ENCODE results near the gene MLC1. TPM values are rescaled to one million over a fixed set of nuclear protein-coding genes. Genes with fewer than 3 reads are reported as not detected.

MLC1 gene
- total and polyA plus RNA-seq, 7 donors = under 0.01 TPM; not detected in 6

DNA sequence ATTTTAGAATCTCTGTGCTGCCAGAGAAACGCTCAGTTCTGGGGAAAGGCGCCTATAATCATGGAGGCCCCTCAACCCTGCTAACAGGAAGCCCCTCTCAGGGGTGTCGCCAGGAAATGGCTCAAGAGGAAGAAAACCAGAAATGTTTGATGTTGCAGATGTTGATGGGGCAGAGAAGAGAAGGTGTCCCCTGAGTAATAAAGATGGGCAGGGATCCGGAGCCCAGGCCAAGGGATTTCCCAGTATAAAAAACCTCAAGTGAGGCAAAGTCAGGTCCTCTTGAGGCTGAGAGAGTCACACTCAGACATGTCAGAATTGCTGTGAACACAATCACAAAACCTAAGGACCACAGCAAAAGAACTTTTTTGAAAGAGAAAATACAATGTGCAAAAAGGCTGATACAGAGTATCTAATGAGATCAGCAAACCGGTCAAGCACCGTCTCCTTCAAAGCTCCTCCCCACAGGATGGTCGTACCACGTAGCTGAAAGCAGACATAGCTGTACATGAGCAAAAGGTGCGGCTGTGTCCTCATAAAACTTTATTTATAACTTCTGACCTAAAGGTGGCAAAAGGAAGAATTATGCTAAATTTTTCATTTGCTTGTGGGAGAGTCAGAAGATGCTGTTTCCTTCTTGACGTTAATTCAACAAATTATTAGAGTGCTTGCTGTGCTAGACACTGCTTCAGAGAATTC lies 16.8 kb upstream of the MLC1 start:
- no peak overlapping the region for H3K27ac ChIP-seq
- DNase-seq = no peak
- 54 to 56% (median 55%) methylated on average over 10 of the region's 10 CpGs for WGBS, 3 donors
- intact Hi-C loops (cut with DNase I) = no loop called here
- no peaks in the 10 kb centered on the region for H3K36me3 ChIP-seq (ENCODE audit: insufficient read depth in 1 of 2, low read depth in 1 of 2)
- H3K9me3 ChIP-seq = no peaks in the 10 kb centered on the region
- H3K27me3 ChIP-seq (ENCODE audit: insufficient read depth in 3 of 3, low read length in 2 of 3) = peaks cover 0 to 6% (median 0%) of the 10 kb centered on the region in 3 donors
- no peak overlapping the region for H3K4me3 ChIP-seq
- no peaks in the 10 kb centered on the region for H3K4me1 ChIP-seq
- no peak for ATAC-seq
- TF ChIP-seq, protein P1, sequence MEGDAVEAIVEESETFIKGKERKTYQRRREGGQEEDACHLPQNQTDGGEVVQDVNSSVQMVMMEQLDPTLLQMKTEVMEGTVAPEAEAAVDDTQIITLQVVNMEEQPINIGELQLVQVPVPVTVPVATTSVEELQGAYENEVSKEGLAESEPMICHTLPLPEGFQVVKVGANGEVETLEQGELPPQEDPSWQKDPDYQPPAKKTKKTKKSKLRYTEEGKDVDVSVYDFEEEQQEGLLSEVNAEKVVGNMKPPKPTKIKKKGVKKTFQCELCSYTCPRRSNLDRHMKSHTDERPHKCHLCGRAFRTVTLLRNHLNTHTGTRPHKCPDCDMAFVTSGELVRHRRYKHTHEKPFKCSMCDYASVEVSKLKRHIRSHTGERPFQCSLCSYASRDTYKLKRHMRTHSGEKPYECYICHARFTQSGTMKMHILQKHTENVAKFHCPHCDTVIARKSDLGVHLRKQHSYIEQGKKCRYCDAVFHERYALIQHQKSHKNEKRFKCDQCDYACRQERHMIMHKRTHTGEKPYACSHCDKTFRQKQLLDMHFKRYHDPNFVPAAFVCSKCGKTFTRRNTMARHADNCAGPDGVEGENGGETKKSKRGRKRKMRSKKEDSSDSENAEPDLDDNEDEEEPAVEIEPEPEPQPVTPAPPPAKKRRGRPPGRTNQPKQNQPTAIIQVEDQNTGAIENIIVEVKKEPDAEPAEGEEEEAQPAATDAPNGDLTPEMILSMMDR (IDR thresholded peaks at IDR 0.05) = no peak

DNA sequence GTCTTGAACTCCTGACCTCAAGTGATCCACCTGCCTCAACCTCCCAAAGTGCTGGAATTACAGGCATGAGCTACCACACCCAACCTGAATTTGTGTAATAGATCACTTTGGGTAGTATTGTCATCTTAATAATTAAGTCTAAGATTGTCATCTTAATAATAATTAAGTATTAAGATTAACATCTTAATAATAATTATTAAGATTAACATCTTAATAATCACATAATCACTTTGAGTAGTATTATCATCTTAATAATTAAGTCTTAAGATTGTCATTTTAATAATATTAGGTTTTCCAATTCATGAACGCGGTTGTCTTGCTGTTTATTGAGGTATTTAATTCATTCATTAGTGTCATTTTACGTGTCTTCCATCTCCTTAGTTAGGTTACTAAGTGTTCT lies 12.8 kb upstream of the MLC1 start:
- H3K27ac ChIP-seq = no peak overlapping the region
- H3K27me3 ChIP-seq (ENCODE audit: insufficient read depth in 3 of 3, low read length in 2 of 3) = peaks cover 0 to 21% (median 2%) of the 10 kb centered on the region in 3 donors
- DNase-seq = no peak
- WGBS, 3 donors = 86 to 87% (median 86%) methylated on average over 3 of the region's 3 CpGs
- H3K36me3 ChIP-seq (ENCODE audit: insufficient read depth in 1 of 2, low read depth in 1 of 2) = no peaks in the 10 kb centered on the region
- no peak overlapping the region for H3K4me3 ChIP-seq
- no peaks in the 10 kb centered on the region for H3K4me1 ChIP-seq
- TF ChIP-seq, protein P1 (IDR thresholded peaks at IDR 0.05) = no peak
- intact Hi-C loops (cut with DNase I) = no loop called here
- no peaks in the 10 kb centered on the region for H3K9me3 ChIP-seq
- no peak for ATAC-seq

- Histone ChIP-seq H3K9me3 (no peaks in the 10 kb centered on the region), H3K4me1 (no peaks in the 10 kb centered on the region), H3K27ac (no peak overlapping the region), H3K27me3 (ENCODE audit: insufficient read depth in 3 of 3, low read length in 2 of 3) (peaks cover 2 to 46% (median 10%) of the 10 kb centered on the region in 3 donors), H3K4me3 (no peak overlapping the region), H3K36me3 (ENCODE audit: insufficient read depth in 1 of 2, low read depth in 1 of 2) (no peaks in the 10 kb centered on the region)
- DNase-seq (no peak), ATAC-seq (no peak)
- TF ChIP-seq, protein P1 (IDR thresholded peaks at IDR 0.05) = no peak
- 72 to 76% (median 74%) methylated on average over 5 of the region's 5 CpGs for WGBS, 3 donors
- intact Hi-C loops (cut with DNase I) = no loop called here
Observed at GRCh38 chr22:50092342-50092741, 7.1 kb upstream of the MLC1 start.

- TF ChIP-seq, protein P1 (IDR thresholded peaks at IDR 0.05) = no peak
- intact Hi-C loops (cut with DNase I) = no loop called here
- Histone ChIP-seq H3K36me3 (ENCODE audit: insufficient read depth in 1 of 2, low read depth in 1 of 2) (no peaks in the 10 kb centered on the region), H3K4me1 (no peaks in the 10 kb centered on the region), H3K4me3 (no peak overlapping the region), H3K27me3 (ENCODE audit: insufficient read depth in 3 of 3, low read length in 2 of 3) (peaks cover 0 to 48% (median 12%) of the 10 kb centered on the region in 3 donors), H3K9me3 (no peaks in the 10 kb centered on the region), H3K27ac (no peak overlapping the region)
- ATAC-seq = no peak
- WGBS, 3 donors = 67 to 75% (median 70%) methylated on average over 29 of the region's 29 CpGs
- DNase-seq = no peak
Observed at GRCh38 chr22:50091092-50091768, 6.0 kb upstream of the MLC1 start.

Data from psoas muscle (tissue), 8 donors.